H1 (cell line): Measurements from ENCODE around the gene TECTB. TPM values are rescaled to one million over a fixed set of nuclear protein-coding genes. Genes with fewer than 3 reads are reported as not detected.

ENCODE experiments used
- CTCF ChIA-PET: fragments of 300-600 bp; sonication (Branson Sonifier 250); formaldehyde crosslinking; loops from one replicate; lab custom pipeline; 2021; ENCODE audit not compliant: partially characterized antibody; lab: Charles Lee
- POLR2A ChIA-PET: fragments of 300-600 bp; sonication (Branson Sonifier 250); formaldehyde crosslinking; loops from one replicate; lab custom pipeline; 2021; ENCODE audit warnings: inconsistent platforms; ENCODE audit not compliant: partially characterized antibody; lab: Charles Lee
- DNase-seq, 2 experiments: peaks; one replicate each; pipeline versions ENCODE4 v3.0.0 to v3.0.0-alpha.2; 2010 to 2022; ENCODE audit warnings: low spot score in 2 of 2, low read depth in 1 of 2, mixed read lengths in 1 of 2
- FAIRE-seq: peaks from 2 replicates; lab custom pipeline; 2011; peaks lifted over from hg19 to GRCh38; lab: Jason Lieb, UNC
- H2AFZ ChIP-seq: 2 replicates; pipeline ENCODE4 v1.8.1; 2012; ENCODE audit warnings: low read length, inconsistent platforms
- H2AK5ac ChIP-seq: 2 replicates; pipeline ENCODE4 v1.6.1; 2013; ENCODE audit warnings: low read depth, low read length
- H2BK120ac ChIP-seq: replicated peaks from 2 replicates; pipeline ENCODE3; 2013; ENCODE audit warnings: low read depth, low read length, inconsistent platforms
- H2BK12ac ChIP-seq: 2 replicates; pipeline ENCODE4 v1.6.1; 2013; ENCODE audit warnings: low read depth, low read length
- H2BK15ac ChIP-seq: 2 replicates; pipeline ENCODE4 v1.6.1; 2013; ENCODE audit warnings: low read length
- H2BK20ac ChIP-seq: 2 replicates; pipeline ENCODE4 v1.6.1; 2013; ENCODE audit warnings: low read length
- H2BK5ac ChIP-seq: 2 replicates; pipeline ENCODE4 v1.6.1; 2013; ENCODE audit warnings: low read depth, low read length
- H3K14ac ChIP-seq: 2 replicates; pipeline ENCODE4 v1.6.1; 2013; ENCODE audit warnings: inconsistent platforms; ENCODE audit not compliant: insufficient read length
- H3K18ac ChIP-seq: 2 replicates; pipeline ENCODE4 v1.6.1; 2013; ENCODE audit warnings: low read length; ENCODE audit errors: extremely low read depth
- H3K23ac ChIP-seq: 2 replicates; pipeline ENCODE4 v1.6.1; 2013; ENCODE audit warnings: inconsistent platforms; ENCODE audit not compliant: insufficient read length
- H3K23me2 ChIP-seq: 2 replicates; pipeline ENCODE4 v1.6.1; 2013; ENCODE audit warnings: low read depth, low read length
- H3K27ac ChIP-seq: 2 replicates; pipeline ENCODE4 v1.6.1; 2011; ENCODE audit warnings: low read depth, low read length, inconsistent platforms
- H3K27me3 ChIP-seq, 4 experiments: replicated peaks in 1 of 4; 1 replicate in 1 of 4; 2 replicates in 3 of 4; pipeline versions ENCODE4 v1.6.1 to v1.8.1; 2011 to 2013; ENCODE audit warnings: low read length in 3 of 4, mild to moderate bottlenecking in 3 of 4, inconsistent platforms in 2 of 4, mixed read lengths in 2 of 4, moderate library complexity in 1 of 4; ENCODE audit not compliant: control insufficient read depth in 3 of 4, insufficient read depth in 3 of 4; ENCODE audit errors: extremely low read depth in 1 of 4
- H3K36me3 ChIP-seq, 4 experiments: 2 replicates each; pipeline versions ENCODE4 v1.6.1 to v1.8.1; 2011 to 2013; ENCODE audit warnings: mild to moderate bottlenecking in 4 of 4, low read length in 3 of 4, moderate library complexity in 2 of 4, control low read depth in 1 of 4, inconsistent platforms in 1 of 4; ENCODE audit not compliant: insufficient read depth in 4 of 4, control insufficient read depth in 2 of 4
- H3K4ac ChIP-seq: replicated peaks from 2 replicates; pipeline ENCODE3; 2013; ENCODE audit warnings: low read length, low read depth, mixed read lengths, inconsistent platforms; ENCODE audit not compliant: insufficient read length
- H3K4me1 ChIP-seq, 4 experiments: replicated peaks in 1 of 4; 1 replicate in 1 of 4; 2 replicates in 3 of 4; pipeline versions ENCODE4 v1.6.1 to v1.8.1; 2011 to 2013; ENCODE audit warnings: low read length in 3 of 4, inconsistent platforms in 2 of 4, mixed read lengths in 1 of 4; ENCODE audit not compliant: insufficient read depth in 4 of 4, control insufficient read depth in 3 of 4
- H3K4me2 ChIP-seq, 2 experiments: 2 replicates each; pipeline versions ENCODE4 v1.6.1 to v1.8.1; 2011 to 2013; ENCODE audit warnings: low read depth in 2 of 2, low read length in 2 of 2, control low read depth in 1 of 2, inconsistent platforms in 1 of 2, mild to moderate bottlenecking in 1 of 2; ENCODE audit not compliant: insufficient read depth in 1 of 2
- H3K4me3 ChIP-seq, 4 experiments: fragments of 200-600, 300-600 bp in 1 of 4; sonication (generic), shearing (Covaris generic), sonication (Bioruptor Twin) in 1 of 4; 2 replicates each; pipeline versions ENCODE4 v1.5.1 to v1.8.1; 2011 to 2016; ENCODE audit warnings: low read length in 4 of 4, low read depth in 3 of 4, control low read depth in 2 of 4, inconsistent platforms in 2 of 4, mild to moderate bottlenecking in 2 of 4, mixed read lengths in 1 of 4, moderate library complexity in 1 of 4; ENCODE audit not compliant: insufficient read depth in 2 of 4; ENCODE audit errors: extremely low read depth in 1 of 4
- H3K56ac ChIP-seq: replicated peaks from 2 replicates; pipeline ENCODE3; 2013; ENCODE audit warnings: low read depth, mild to moderate bottlenecking, mixed read lengths, low read length, inconsistent platforms; ENCODE audit not compliant: insufficient read length
- H3K79me1 ChIP-seq: 2 replicates; pipeline ENCODE4 v1.6.1; 2013; ENCODE audit warnings: low read depth, low read length, control low read depth
- H3K79me2 ChIP-seq, 2 experiments: 2 replicates each; pipeline versions ENCODE4 v1.6.1 to v1.8.1; 2012 to 2013; ENCODE audit warnings: low read length in 2 of 2, mild to moderate bottlenecking in 2 of 2, inconsistent platforms in 1 of 2; ENCODE audit not compliant: insufficient read depth in 2 of 2, control insufficient read depth in 1 of 2
- H3K9ac ChIP-seq, 4 experiments: replicated peaks in 1 of 4; 1 replicate in 1 of 4; 2 replicates in 3 of 4; pipeline versions ENCODE4 v1.6.1 to v1.8.1; 2011 to 2013; ENCODE audit warnings: low read depth in 3 of 4, low read length in 3 of 4, control low read depth in 2 of 4, mild to moderate bottlenecking in 2 of 4, moderate library complexity in 2 of 4, inconsistent platforms in 1 of 4; ENCODE audit errors: extremely low read depth in 1 of 4
- H3K9me3 ChIP-seq, 2 experiments: 2 replicates each; pipeline versions ENCODE4 v1.6.1 to v1.8.1; 2012 to 2013; ENCODE audit warnings: mild to moderate bottlenecking in 2 of 2, moderate library complexity in 2 of 2, control low read depth in 1 of 2, inconsistent platforms in 1 of 2, low read depth in 1 of 2, low read length in 1 of 2, mixed read lengths in 1 of 2; ENCODE audit not compliant: insufficient read depth in 2 of 2
- H4K20me1 ChIP-seq, 2 experiments: replicated peaks in 1 of 2; 2 replicates each; pipeline versions ENCODE3 to v1.8.1; 2011 to 2013; ENCODE audit warnings: inconsistent platforms in 2 of 2, low read length in 2 of 2, mild to moderate bottlenecking in 1 of 2; ENCODE audit not compliant: insufficient read depth in 2 of 2, control insufficient read depth in 1 of 2
- H4K5ac ChIP-seq: 2 replicates; pipeline ENCODE4 v1.6.1; 2013; ENCODE audit warnings: low read length, low read depth, mixed read lengths, inconsistent platforms; ENCODE audit not compliant: insufficient read length
- H4K8ac ChIP-seq: 2 replicates; pipeline ENCODE4 v1.8.0; 2013; ENCODE audit warnings: mild to moderate bottlenecking, moderate library complexity, low read length, inconsistent platforms; ENCODE audit not compliant: insufficient read depth; ENCODE audit errors: extremely low read depth
- H4K91ac ChIP-seq: replicated peaks from 2 replicates; pipeline ENCODE3; 2013; ENCODE audit warnings: low read length, mixed read lengths, inconsistent platforms; ENCODE audit not compliant: insufficient read length
- CHD2 ChIP-seq: IDR thresholded peaks from 2 replicates; pipeline ENCODE4 v1.6.1; 2012; ENCODE audit warnings: low read length, improper control_type of control experiment
- GTF2F1 ChIP-seq: IDR thresholded peaks from 2 replicates; pipeline ENCODE4 v1.6.1; 2012; ENCODE audit warnings: low read depth, low read length, improper control_type of control experiment, borderline replicate concordance
- HDAC6 ChIP-seq: IDR thresholded peaks from one replicate; pipeline ENCODE4 v1.7.1; 2012; ENCODE audit warnings: low read depth, mild to moderate bottlenecking, inconsistent platforms, low read length, moderate library complexity
- RNF2 ChIP-seq: fragments of 200-900, 300-1000 bp; sonication (generic); IDR thresholded peaks from 2 replicates; pipeline ENCODE4 v1.7.1; 2016; ENCODE audit warnings: borderline replicate concordance, low read depth, mild to moderate bottlenecking, antibody characterized with exemption, low read length; ENCODE audit not compliant: poor library complexity, severe bottlenecking; ENCODE audit errors: missing control alignments
- polyA plus RNA-seq, 7 experiments: library from polyadenylated mRNA; depleted of rRNA in 3 of 7; stranded (reverse) in 5 of 7; unstranded in 2 of 7; fragments of >200 nt in 5 of 7; fragments of 200-250 nt in 2 of 7; gene quantifications; 1 replicate in 5 of 7; 2 replicates in 1 of 7; 4 replicates in 1 of 7; pipeline versions ENCODE4 v1.2.1 to v1.2.3, GENCODE V29; 2011 to 2013; ENCODE audit warnings: missing spikeins in 2 of 7, mixed read lengths in 2 of 7
- total RNA-seq: library from RNA; stranded (reverse); fragmentation: NEBNext Ultra II Directional; extraction: Animal tissue kit (Norgen Biotek cat#: 25700); gene quantifications from 2 replicates; pipeline ENCODE4 v1.2.1, GENCODE V29; 2021

Gene TECTB
- total and polyA plus RNA-seq, 2 of the 8 experiments (the other 6 are each of a cell fraction or from before 2014, with no cell fraction given) = not detected

DNA sequence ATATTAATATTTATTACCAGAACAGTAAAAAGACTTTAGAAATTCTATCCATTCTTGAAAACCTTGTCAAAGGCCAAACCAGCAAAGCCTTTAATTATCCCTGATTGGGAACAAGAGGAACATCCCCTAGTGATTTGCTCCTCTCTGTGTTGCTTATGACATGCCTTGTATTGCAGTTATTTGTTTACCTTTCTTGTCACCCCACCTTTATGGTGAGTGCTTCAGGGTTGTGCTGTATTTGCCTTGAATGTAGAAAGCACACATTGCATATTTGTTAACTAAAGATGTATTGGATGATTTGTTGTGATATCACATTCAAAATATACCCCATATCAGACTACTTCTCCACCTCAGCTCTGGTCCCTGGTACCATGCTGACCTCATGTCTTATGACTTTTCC is 23.5 kb upstream of the TECTB start:
- Histone ChIP-seq H3K14ac (no peak overlapping the region), H3K18ac (no peak overlapping the region), H3K36me3 (no peaks in the 10 kb centered on the region), H3K4me3 (no peak overlapping the region), H3K4me1 (no peaks in the 10 kb centered on the region), H3K27me3 (no peaks in the 10 kb centered on the region), H2BK20ac (no peak overlapping the region), H3K9ac (no peak overlapping the region), H4K91ac (no peak overlapping the region), H3K4me2 (no peak overlapping the region), H2BK5ac (no peak overlapping the region), H2BK12ac (no peak overlapping the region), H3K79me2 (no peaks in the 10 kb centered on the region), H3K9me3 (no peaks in the 10 kb centered on the region), H3K23ac (no peak overlapping the region), H3K56ac (no peak overlapping the region), H2AK5ac (no peak overlapping the region), H2BK15ac (no peak overlapping the region), H2BK120ac (no peak overlapping the region), H3K79me1 (no peaks in the 10 kb centered on the region), H3K4ac (no peak overlapping the region), H4K8ac (no peak overlapping the region), H4K20me1 (no peaks in the 10 kb centered on the region), H2AFZ (no peak overlapping the region), H3K23me2 (no peaks in the 10 kb centered on the region), H4K5ac (no peak overlapping the region), H3K27ac (no peak overlapping the region)
- FAIRE-seq (no peak), DNase-seq (no peak)
- POLR2A ChIA-PET = no interaction called here
- TF ChIP-seq CHD2 (no peak), HDAC6 (no peak), RNF2 (no peak), GTF2F1 (no peak)
- CTCF ChIA-PET = no interaction called here
